Urinary bladder (tissue), 4 donors: ENCODE results near the gene INCENP. TPM values are rescaled to one million over a fixed set of nuclear protein-coding genes. Genes with fewer than 3 reads are reported as not detected.
A peak's percentile ranks its signal among the peaks of the same experiment; 100 is the strongest.

Source experiments
- DNase-seq: peaks from one replicate; pipeline ENCODE4 v3.0.0-alpha.2; 2015; ENCODE audit errors: extremely low spot score
- H3K27ac ChIP-seq: one replicate; pipeline ENCODE4 v1.5.1; 2013; ENCODE audit warnings: low read depth, mild to moderate bottlenecking, moderate library complexity
- H3K36me3 ChIP-seq: one replicate; pipeline ENCODE4 v1.6.1; 2013; ENCODE audit warnings: mild to moderate bottlenecking, moderate library complexity; ENCODE audit not compliant: insufficient read depth
- H3K4me1 ChIP-seq: one replicate; pipeline ENCODE4 v1.6.1; 2013; ENCODE audit warnings: mild to moderate bottlenecking, moderate library complexity; ENCODE audit not compliant: insufficient read depth
- H3K4me3 ChIP-seq: one replicate; pipeline ENCODE4 v1.5.1; 2013; ENCODE audit warnings: low read depth, low read length
- WGBS: extraction: QIAGEN DNeasy Blood & Tissue Kit; methylation state at CpG from one replicate; pipeline ENCODE4 v1.1.7; 2013; 5-methylcytosine and 5-hydroxymethylcytosine counted together
- polyA plus RNA-seq: library from polyadenylated mRNA; stranded (reverse); fragments of 200-250 nt; gene quantifications from one replicate; pipeline ENCODE4 v1.2.3, GENCODE V29; 2013
- total RNA-seq: library from RNA; depleted of rRNA; stranded (reverse); fragments of >200 nt; gene quantifications from one replicate; pipeline ENCODE4 v1.2.3, GENCODE V29; 2014
- donor health status: healthy with polysubstance abuse.
- donor health status: healthy.

Gene INCENP
- total and polyA plus RNA-seq, 2 donors, result 9.8 to 11.1 TPM

- H3K4me1 ChIP-seq, result no peaks in the 10 kb centered on the region
- H3K36me3 ChIP-seq, result peaks cover 7% of the 10 kb centered on the region
- WGBS, result 92% methylated on average over 14 of the region's 14 CpGs
- DNase-seq, result no peak
- H3K27ac ChIP-seq, result no peak overlapping the region
- no peak overlapping the region for H3K4me3 ChIP-seq
These were observed 28.7 kb downstream of the INCENP start for GRCh38 chr11:62152245-62153086.

- 86% methylated on average over 2 of the region's 2 CpGs for WGBS
- Histone ChIP-seq H3K36me3 (peaks cover 7% of the 10 kb centered on the region), H3K4me3 (no peak overlapping the region), H3K4me1 (no peaks in the 10 kb centered on the region), H3K27ac (no peak overlapping the region)
- no peak for DNase-seq
These were observed 29.2 kb downstream of the INCENP start for GRCh38 chr11:62153087-62153395.

- 82% methylated on average over 3 of the region's 3 CpGs for WGBS
- no peak for DNase-seq
- Histone ChIP-seq H3K4me3 (no peak overlapping the region), H3K4me1 (no peaks in the 10 kb centered on the region), H3K27ac (no peak overlapping the region), H3K36me3 (peaks cover 5% of the 10 kb centered on the region)
These were observed 29.8 kb downstream of the INCENP start for GRCh38 chr11:62153617-62154016.

- H3K4me1 ChIP-seq, result no peaks in the 10 kb centered on the region
- DNase-seq, result no peak
- H3K36me3 ChIP-seq, result no peaks in the 10 kb centered on the region
- H3K4me3 ChIP-seq, result no peak overlapping the region
- no peak overlapping the region for H3K27ac ChIP-seq
- WGBS, result 64% methylated on average over 6 of the region's 6 CpGs
These were observed 33.8 kb downstream of the INCENP start for GRCh38 chr11:62157603-62158002.

- Histone ChIP-seq H3K36me3 (no peaks in the 10 kb centered on the region), H3K4me3 (no peak overlapping the region), H3K4me1 (no peaks in the 10 kb centered on the region), H3K27ac (no peak overlapping the region)
- 76% methylated on average over 10 of the region's 10 CpGs for WGBS
- no peak for DNase-seq
These were observed 42.6 kb downstream of the INCENP start for GRCh38 chr11:62166371-62166770.

GRCh38 chr11:62169448-62169847, 45.6 kb downstream of the INCENP start:
- no peak for DNase-seq
- 77% methylated on average over 10 of the region's 10 CpGs for whole genome bisulfite sequencing
- no peak overlapping the region for H3K4me3 ChIP-seq
- no peaks in the 10 kb centered on the region for H3K4me1 ChIP-seq
- no peak overlapping the region for H3K27ac ChIP-seq
- no peaks in the 10 kb centered on the region for H3K36me3 ChIP-seq

- Histone ChIP-seq H3K36me3 (no peaks in the 10 kb centered on the region), H3K27ac (no peak overlapping the region), H3K4me3 (no peak overlapping the region), H3K4me1 (no peaks in the 10 kb centered on the region)
- no peak for DNase-seq
- 84% methylated on average over 1 of the region's 1 CpG for WGBS
These were observed 46.1 kb downstream of the INCENP start for GRCh38 chr11:62169935-62170334.

GRCh38 chr11:62171261-62171723, 47.5 kb downstream of the INCENP start:
- H3K27ac ChIP-seq, result no peak overlapping the region
- no peak overlapping the region for H3K4me3 ChIP-seq

GRCh38 chr11:62172294-62172693, 48.5 kb downstream of the INCENP start:
- H3K4me1 ChIP-seq, result no peaks in the 10 kb centered on the region
- WGBS, result 59% methylated on average over 7 of the region's 7 CpGs

More at GRCh38 chr11:62171261-62171723, 47.5 kb downstream of the INCENP start:
- 4% methylated on average over 14 of the region's 14 CpGs for WGBS
- Histone ChIP-seq H3K4me1 (no peaks in the 10 kb centered on the region), H3K36me3 (no peaks in the 10 kb centered on the region)
- peak; percentile 47 for DNase-seq

GRCh38 chr11:62176766-62177165, 53.0 kb downstream of the INCENP start:
- H3K27ac ChIP-seq, result no peak overlapping the region
- H3K36me3 ChIP-seq, result no peaks in the 10 kb centered on the region
- 66% methylated on average over 3 of the region's 3 CpGs for WGBS
- no peaks in the 10 kb centered on the region for H3K4me1 ChIP-seq
- no peak for DNase-seq
- no peak overlapping the region for H3K4me3 ChIP-seq

More at GRCh38 chr11:62172294-62172693, 48.5 kb downstream of the INCENP start:
- no peak overlapping the region for H3K27ac ChIP-seq
- DNase-seq, result no peak
- no peak overlapping the region for H3K4me3 ChIP-seq
- H3K36me3 ChIP-seq, result no peaks in the 10 kb centered on the region

- WGBS, result 81% methylated on average over 5 of the region's 5 CpGs
- no peaks in the 10 kb centered on the region for H3K4me1 ChIP-seq
- no peak overlapping the region for H3K27ac ChIP-seq
- no peak overlapping the region for H3K4me3 ChIP-seq
- DNase-seq, result no peak
- H3K36me3 ChIP-seq, result no peaks in the 10 kb centered on the region
These were observed 56.2 kb downstream of the INCENP start for GRCh38 chr11:62179995-62180394.

GRCh38 chr11:62181097-62181496, 57.3 kb downstream of the INCENP start:
- H3K36me3 ChIP-seq, result no peaks in the 10 kb centered on the region
- WGBS, result 64% methylated on average over 2 of the region's 2 CpGs
- no peaks in the 10 kb centered on the region for H3K4me1 ChIP-seq
- no peak for DNase-seq
- no peak overlapping the region for H3K4me3 ChIP-seq
- H3K27ac ChIP-seq, result no peak overlapping the region

- 54% methylated on average over 8 of the region's 8 CpGs for WGBS
- H3K27ac ChIP-seq, result no peak overlapping the region
- no peak for DNase-seq
- no peaks in the 10 kb centered on the region for H3K36me3 ChIP-seq
- H3K4me1 ChIP-seq, result no peaks in the 10 kb centered on the region
- no peak overlapping the region for H3K4me3 ChIP-seq
These were observed 58.5 kb downstream of the INCENP start for GRCh38 chr11:62182147-62182891.

- DNase-seq, result no peak
- Histone ChIP-seq H3K36me3 (no peaks in the 10 kb centered on the region), H3K27ac (no peak overlapping the region), H3K4me3 (no peak overlapping the region), H3K4me1 (no peaks in the 10 kb centered on the region)
- WGBS, result 53% methylated on average over 2 of the region's 2 CpGs
These were observed 62.4 kb downstream of the INCENP start for GRCh38 chr11:62186195-62186594.
